ENCODE data around the gene AKT3. TPM values are rescaled to one million over a fixed set of nuclear protein-coding genes. Genes with fewer than 3 reads are reported as not detected.

Gene AKT3
- total RNA-seq, 2 experiments from 2014 or later = 31.7 to 34.6 TPM

GRCh38 chr1:243459059-243459458, 391.0 kb downstream of the AKT3 start:
- ChIA-PET CTCF (no interaction called here), POLR2A (no interaction called here)
- Mint-ChIP-seq H3K4me1 (ENCODE audit: low read depth) (no peaks in the 10 kb centered on the region), H3K9me3 (no peaks in the 10 kb centered on the region), H3K27ac (no peak overlapping the region), H3K4me3 (no peak overlapping the region), H3K27me3 (no peaks in the 10 kb centered on the region), H3K36me3 (ENCODE audit: low read depth) (peaks cover 1% of the 10 kb centered on the region)
- intact Hi-C loops (cut with micrococcal nuclease) = no loop called here
- DNase-seq (no peak), ATAC-seq (no peak)
- no peak for TF ChIP-seq CTCF (IDR thresholded peaks at IDR 0.05)

GRCh38 chr1:243457363-243457982, 392.6 kb downstream of the AKT3 start:
- Mint-ChIP-seq H3K27ac (no peak overlapping the region), H3K9me3 (no peaks in the 10 kb centered on the region), H3K4me1 (ENCODE audit: low read depth) (no peaks in the 10 kb centered on the region), H3K4me3 (no peak overlapping the region), H3K27me3 (no peaks in the 10 kb centered on the region), H3K36me3 (ENCODE audit: low read depth) (peaks cover 1% of the 10 kb centered on the region)
- intact Hi-C loops (cut with micrococcal nuclease) = no loop called here
- DNase-seq (no peak), ATAC-seq (no peak)
- ChIA-PET CTCF (interaction anchor here (1.3 kb wide), 1 partner anchor 15 kb away, joined by 4 read pairs; no protein-coding TSS in a partner anchor), POLR2A (no interaction called here)
- TF ChIP-seq CTCF (IDR thresholded peaks at IDR 0.05) = no peak

GRCh38 chr1:243455760-243456651, 394.0 kb downstream of the AKT3 start:
- DNase-seq (no peak), ATAC-seq (no peak)
- H3K27ac Mint-ChIP-seq = no peak overlapping the region
- CTCF ChIA-PET = no interaction called here
- POLR2A ChIA-PET = no interaction called here
- no peaks in the 10 kb centered on the region for H3K27me3 Mint-ChIP-seq
- intact Hi-C loops (cut with micrococcal nuclease) = no loop called here
- H3K9me3 Mint-ChIP-seq = no peaks in the 10 kb centered on the region
- H3K4me3 Mint-ChIP-seq = no peak overlapping the region
- H3K4me1 Mint-ChIP-seq (ENCODE audit: low read depth) = no peaks in the 10 kb centered on the region
- TF ChIP-seq CTCF (IDR thresholded peaks at IDR 0.05) = no peak
- no peaks in the 10 kb centered on the region for H3K36me3 Mint-ChIP-seq (ENCODE audit: low read depth)

GRCh38 chr1:243454328-243454997, 395.6 kb downstream of the AKT3 start:
- ChIA-PET CTCF (no interaction called here), POLR2A (no interaction called here)
- DNase-seq = no peak
- Mint-ChIP-seq H3K27me3 (no peaks in the 10 kb centered on the region), H3K4me1 (ENCODE audit: low read depth) (no peaks in the 10 kb centered on the region), H3K36me3 (ENCODE audit: low read depth) (no peaks in the 10 kb centered on the region), H3K27ac (no peak overlapping the region), H3K4me3 (no peak overlapping the region), H3K9me3 (no peaks in the 10 kb centered on the region)
- ATAC-seq = no peak
- intact Hi-C loops (cut with micrococcal nuclease) = no loop called here
- no peak for TF ChIP-seq CTCF (IDR thresholded peaks at IDR 0.05)

DNA sequence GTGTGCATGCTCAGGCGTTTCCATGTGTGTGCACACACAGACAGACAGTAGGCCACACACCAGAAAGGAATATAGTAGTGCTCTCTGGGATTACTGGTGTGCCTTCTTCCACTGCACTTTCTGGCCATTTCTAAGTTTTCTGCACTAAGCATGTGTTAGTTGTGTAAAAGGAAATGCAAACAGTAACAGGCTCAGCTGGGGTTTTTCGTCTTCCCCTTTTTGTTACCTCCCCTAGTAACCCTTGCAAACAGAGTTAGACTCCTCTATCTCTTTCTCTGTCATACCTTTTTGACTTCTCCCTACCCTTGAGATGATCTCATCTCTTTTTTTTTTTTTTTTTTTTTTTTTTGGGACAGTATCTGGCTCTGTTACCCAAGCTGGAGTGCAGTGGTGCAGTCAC, 398.0 kb downstream of the AKT3 start:
- H3K4me1 Mint-ChIP-seq (ENCODE audit: low read depth) = peaks cover 2% of the 10 kb centered on the region
- no peaks in the 10 kb centered on the region for H3K9me3 Mint-ChIP-seq
- H3K27me3 Mint-ChIP-seq = no peaks in the 10 kb centered on the region
- ATAC-seq (no peak), DNase-seq (no peak)
- no peak overlapping the region for H3K27ac Mint-ChIP-seq
- ChIA-PET POLR2A (no interaction called here), CTCF (no interaction called here)
- intact Hi-C loops (cut with micrococcal nuclease) = no loop called here
- no peak for TF ChIP-seq CTCF (IDR thresholded peaks at IDR 0.05)
- H3K36me3 Mint-ChIP-seq (ENCODE audit: low read depth) = no peaks in the 10 kb centered on the region
- H3K4me3 Mint-ChIP-seq = no peak overlapping the region
